NCI-H2227 treated with DMSO at 0.1 percent for 48 hours (cell line): ENCODE measurements around the gene HPS5.
"Not testable (repeated sequence)": the region's sequence is repeated elsewhere in the genome, so short reads cannot be mapped to it uniquely, and the experiment has no call there.

ENCODE experiments used
- DNase-seq: peaks from one replicate; lab custom pipeline; 2025; lab: John Stamatoyannopoulos, UW

The HPS5 gene

DNA sequence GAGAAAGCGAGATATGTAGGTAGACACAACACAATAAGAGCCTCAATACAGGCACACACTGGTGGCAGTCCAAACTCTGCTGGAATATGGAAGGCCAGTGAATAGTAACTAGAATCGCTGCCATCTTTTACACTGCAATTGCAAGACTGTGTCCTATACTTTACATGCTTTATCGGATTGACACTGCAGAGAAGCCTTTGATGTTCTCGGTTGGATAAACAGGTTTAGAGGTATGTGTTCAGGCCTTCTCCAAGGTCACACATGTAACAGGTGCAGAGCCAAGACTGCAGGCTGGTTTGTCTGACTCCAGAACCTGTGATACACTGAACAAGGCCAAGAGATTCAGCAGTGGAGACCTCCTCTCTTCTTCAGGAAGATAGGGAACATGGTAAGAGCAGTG lies 50.7 kb downstream of the HPS5 start:
- DNase-seq = no peak

DNA sequence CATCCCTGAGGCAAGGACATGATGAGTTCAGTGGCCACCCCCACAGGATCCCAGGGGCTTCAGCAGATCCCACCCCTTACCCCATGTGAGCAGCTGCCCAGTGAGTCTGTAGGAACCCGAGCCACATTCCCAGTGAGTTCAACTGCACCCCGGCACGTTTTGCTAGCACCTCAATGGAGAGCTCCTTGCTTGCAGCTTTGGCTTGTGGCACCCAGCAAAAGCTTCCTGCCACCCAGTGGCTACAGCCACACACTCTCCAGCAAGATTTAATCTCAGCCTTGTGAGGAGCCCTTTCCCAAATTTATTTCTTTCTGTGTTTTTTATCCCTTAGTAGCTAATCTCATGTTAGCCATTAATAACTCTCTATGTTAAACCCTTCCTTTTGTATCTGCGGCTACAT lies 51.8 kb downstream of the HPS5 start:
- no peak for DNase-seq

DNA sequence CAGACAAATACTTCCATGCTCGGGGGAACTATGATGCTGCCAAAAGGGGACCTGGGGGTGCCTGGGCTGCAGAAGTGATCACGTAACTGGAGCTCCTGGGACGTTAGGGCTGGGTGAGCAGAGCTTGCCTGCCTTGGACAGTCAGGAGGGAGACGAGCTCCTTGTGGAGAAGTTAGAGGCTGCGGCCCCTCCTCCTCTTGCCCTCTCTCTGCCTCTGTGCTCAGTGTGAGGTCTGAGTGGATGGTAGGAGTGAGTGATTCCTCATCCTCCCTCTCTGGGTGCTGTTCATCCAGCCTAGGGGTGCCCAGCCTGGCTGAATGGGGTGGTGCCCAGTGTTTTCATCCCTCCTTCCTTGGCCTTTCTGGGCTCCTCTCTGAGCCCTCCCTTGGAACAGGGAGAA lies 52.7 kb downstream of the HPS5 start:
- not testable (repeated sequence) for DNase-seq

DNA sequence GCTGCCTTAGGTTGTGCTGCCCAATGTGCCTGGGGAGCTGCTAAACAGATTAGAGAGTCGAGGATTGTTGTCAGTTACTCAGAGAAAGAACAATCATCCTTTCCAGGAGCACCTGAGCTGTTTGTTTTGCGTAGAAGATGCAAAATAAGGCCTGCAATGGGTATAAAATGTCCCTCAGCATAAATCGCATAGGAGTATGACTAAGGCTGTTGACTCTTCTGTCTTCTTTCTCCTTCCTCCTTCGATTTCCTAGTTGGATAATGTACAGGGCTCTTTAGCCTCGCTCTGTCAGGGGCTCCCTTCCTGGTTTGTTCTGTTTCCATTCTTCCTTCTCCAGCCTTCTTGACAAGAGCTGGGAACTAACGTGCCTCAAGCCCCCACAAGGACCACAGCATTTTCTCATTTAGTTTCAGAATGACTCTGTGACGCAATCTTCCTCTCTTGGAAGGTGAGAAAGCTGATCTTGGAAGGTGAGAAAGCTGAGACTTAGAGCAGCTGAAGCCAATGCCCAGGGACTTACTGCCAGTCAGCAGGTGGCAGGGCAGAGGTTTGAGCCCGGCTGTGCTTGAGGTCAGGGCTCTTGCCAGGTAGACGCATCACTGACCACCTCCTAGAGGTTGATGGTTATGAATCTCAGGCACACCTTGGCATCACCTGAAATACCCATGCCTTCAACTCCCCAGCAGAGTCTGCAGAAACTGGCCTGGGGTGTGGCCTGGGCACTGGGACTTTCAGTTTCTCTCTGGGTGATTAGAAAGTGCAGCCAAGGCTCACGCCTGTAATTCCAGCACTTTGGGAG lies 54.4 kb downstream of the HPS5 start:
- not testable (repeated sequence) for DNase-seq

DNA sequence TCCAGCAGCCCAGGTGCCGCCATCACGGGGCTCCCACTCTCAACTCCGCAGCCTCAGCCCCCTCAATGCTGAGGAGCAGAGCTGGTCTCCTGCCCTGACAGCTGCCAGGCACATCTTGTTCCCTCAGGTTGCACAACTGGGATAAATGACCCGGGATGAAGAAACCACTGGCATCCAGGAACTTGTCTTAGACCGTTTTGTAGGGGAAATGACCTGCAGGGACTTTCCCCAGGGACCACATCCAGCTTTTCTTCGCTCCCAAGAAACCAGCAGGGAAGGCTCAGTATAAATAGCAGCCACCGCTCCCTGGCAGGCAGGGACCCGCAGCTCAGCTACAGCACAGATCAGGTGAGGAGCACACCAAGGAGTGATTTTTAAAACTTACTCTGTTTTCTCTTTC lies 56.0 kb downstream of the HPS5 start, which contains the start of gene SAA1:
TSS of gene SAA1 (plus strand) at position 316 of the 400 bp plus-strand sequence. CDS start 624 bp downstream, outside the sequence.
- DNase-seq = no peak

DNA sequence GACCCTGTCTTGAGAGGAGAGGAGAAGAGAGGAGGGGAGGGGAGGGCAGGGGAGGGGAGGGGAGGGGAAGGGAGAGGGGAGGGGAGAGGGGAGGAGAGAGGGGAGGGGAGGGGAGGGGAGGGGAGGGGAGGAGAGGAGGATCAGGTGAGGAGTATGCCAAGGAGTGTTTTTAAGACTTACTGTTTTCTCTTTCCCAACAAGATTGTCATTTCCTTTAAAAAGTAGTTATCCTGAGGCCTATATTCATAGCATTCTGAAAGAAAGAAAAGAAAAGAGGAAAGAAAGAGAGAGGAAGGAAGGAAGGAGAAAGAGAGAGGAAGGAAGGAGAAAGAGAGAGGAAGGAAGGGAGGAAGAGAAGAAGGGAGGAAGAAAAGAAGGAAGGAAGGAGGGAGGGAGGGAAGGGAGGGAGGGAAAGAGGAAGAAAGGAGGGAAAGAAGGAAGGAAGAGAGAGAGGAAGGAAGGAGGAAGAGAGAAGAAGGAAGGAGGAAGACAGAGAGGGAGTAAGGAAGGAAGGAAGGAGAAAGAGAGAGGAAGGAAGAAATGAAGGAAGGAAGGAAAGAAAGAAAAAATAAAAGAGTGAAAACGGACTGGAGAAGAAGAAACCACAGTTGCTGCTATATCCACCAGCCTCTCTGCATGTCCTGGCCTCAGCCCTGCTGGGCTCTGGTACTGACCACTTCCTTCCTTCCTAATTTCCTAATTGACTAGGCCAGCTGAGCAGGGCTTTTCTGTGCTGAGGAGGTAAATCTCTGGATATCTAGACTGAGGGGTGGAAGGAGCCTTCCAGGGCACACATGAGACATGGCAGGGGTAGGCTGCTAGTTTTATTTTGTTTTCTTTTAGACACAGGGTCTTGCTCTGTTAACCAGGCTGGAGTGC lies 57.0 kb downstream of the HPS5 start:
- no peak for DNase-seq

DNA sequence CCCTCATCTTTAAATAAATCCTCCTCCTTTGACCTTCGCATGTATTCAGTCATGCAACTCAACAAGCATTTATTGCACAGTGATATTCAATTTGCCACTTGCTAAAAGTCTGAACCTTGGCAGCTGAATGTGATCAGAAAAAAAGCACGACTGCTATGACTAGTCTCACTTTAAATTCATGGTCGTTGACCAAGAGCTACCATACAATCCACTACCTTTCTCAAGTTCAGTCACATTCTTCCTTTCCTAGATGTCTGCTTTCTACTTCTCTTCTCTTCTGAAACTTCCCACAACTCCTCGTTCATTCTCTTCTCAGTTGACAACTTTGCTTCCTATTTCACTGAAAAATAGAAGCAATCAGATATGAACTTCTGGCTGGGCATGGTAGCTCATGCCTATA lies 57.9 kb downstream of the HPS5 start:
- no peak for DNase-seq

DNA sequence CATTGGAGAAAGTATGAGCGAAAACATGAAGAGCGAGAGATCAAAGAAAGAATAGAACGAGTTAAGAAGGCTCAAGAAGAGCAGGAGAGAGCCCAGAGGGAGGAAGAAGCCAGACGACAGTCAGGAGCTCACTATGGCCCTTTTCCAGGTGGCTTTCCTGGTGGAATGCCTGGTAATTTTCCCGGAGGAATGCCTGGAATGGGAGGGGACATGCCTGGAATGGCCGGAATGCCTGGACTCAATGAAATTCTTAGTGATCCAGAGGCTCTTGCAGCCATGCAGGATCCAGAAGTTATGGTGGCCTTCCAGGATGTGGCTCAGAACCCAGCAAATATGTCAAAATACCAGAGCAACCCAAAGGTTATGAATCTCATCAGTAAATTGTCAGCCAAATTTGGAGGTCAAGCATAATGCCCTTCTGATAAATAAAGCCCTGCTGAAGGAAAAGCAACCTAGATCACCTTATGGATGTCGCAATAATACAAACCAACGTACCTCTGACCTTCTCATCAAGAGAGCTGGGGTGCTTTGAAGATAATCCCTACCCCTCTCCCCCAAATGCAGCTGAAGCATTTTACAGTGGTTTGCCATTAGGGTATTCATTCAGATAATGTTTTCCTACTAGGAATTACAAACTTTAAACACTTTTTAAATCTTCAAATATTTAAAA lies 59.1 kb downstream of the HPS5 start:
- DNase-seq = not testable (repeated sequence)

DNA sequence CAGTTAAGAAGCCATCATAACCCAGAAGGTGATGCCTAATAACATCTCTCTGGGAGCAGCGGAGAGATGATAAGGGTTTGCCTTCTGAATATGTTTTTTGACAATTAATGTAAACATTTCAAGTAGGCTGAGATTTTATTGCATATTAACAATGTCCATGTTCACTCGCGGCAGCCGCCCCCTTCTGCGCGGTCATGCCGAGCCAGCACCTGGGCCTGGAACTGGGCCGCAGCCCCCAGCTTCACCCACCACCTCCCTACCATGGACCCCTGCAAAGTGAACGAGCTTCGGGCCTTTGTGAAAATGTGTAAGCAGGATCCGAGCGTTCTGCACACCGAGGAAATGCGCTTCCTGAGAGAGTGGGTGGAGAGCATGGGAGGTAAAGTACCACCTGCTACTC lies 60.2 kb downstream of the HPS5 start:
- no peak for DNase-seq

DNA sequence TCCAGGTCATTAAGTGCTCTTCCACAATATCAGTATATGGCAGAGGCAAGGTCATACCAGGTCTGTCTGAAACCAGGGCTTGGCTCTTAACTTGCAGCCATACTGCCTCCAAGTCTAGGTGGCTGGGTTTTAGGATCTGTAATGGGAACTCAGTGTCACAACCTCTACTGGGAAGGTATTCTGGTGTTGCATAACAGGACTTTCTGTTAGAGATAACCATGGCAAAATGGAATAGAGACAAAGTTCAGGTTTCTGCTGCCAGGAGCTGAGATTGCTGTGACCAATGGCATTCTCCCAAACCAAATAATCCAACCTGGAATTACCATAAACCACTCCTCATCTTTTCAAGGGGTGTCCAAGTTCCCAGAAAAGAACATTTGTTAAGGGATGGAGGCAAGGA lies 62.7 kb downstream of the HPS5 start:
- DNase-seq = no peak

DNA sequence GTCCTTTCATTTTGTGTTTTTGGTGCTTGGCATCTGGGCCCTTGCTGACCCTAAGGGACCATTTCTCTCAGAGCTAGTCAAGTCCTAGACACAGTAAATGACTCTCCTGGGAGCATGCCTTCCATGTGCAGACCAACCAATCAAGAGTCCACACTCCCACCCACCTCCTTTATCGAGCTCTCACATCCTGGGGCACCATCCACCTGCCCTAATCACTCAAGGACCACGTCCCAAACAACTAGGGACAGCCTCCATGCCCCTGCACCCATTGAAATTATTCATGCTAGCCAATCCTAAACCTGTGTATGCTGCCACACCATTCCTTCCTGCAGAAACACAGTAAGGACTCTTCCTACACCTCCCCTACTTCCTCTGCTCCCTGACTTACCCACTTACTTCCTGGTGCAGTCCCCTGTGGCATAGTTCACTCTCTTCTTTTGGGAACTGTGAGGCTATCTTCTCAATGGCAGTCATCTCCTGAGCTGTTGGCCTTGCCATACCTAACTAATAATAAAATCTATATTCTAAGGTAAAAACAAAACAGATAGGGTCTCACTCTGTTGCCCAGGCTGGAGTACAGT lies 67.1 kb downstream of the HPS5 start:
- DNase-seq = no peak

DNA sequence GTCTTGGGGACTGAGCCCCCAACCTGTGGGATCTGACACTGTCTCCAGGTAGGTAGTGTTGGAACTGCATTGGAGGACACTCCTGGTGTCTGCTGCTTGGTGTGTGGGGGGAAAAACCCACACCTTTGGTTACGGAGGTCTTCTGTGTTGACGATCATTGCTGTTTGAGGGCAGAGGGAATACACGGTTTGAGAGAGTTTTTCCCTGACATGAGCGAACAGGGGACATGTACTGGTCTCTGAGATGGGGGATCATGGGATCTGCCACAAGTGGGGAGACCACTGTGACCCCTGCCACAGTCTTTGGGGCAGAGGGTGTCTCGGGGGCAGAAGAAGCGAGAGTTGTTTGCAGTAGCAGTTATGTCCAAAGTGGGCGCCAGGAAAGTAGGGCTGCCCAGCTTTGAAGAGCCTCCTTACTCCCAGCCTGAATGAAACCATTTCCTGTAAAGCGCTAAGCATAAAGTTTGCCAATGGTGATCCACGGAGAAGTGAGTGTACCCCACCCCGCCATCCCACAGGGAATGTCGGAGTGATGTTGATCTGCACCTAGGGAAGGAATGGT lies 68.1 kb downstream of the HPS5 start:
- no peak for DNase-seq

DNA sequence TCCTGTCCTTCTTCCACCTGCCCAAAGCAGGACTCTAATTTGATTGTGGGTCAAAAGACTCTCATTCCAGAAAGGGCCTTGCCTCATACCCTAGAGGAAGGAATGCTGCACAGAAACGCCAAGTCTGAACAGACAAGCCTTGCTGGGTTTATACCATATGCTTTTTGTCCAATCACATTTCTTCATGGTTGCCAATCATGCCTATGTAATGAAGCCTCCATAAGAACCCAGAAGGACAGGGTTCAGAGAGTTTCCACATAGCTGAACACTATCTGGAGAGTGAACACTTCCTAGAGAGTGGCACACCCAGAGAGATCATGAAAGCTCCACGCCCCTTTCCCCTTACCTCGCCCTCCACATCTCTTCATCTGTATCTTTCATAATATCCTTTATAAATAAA lies 68.7 kb downstream of the HPS5 start:
- DNase-seq = no peak

DNA sequence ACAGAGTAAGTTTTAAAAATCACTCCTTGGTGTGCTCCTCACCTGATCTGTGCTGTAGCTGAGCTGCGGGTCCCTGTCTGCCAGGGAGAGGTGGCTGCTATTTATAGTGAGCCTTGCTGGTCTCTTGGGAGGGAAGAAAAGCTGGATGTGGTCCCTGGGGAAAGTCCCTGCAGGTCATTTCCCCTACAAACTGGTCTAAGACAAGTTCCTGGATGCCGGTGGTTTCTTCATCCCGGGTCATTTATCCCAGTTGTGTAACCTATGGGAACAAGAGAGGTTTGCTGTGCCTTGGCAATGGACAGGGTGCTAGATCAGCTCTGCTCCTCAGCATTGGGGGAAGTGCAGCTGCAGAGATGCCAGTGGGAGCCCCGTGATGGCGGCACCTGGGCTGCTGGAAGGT lies 73.4 kb downstream of the HPS5 start, which contains the start of gene SAA2:
TSS of gene SAA2 (minus strand) at position 108 of the 400 bp plus-strand sequence. CDS start 657 bp downstream, outside the sequence.
- no peak for DNase-seq

DNA sequence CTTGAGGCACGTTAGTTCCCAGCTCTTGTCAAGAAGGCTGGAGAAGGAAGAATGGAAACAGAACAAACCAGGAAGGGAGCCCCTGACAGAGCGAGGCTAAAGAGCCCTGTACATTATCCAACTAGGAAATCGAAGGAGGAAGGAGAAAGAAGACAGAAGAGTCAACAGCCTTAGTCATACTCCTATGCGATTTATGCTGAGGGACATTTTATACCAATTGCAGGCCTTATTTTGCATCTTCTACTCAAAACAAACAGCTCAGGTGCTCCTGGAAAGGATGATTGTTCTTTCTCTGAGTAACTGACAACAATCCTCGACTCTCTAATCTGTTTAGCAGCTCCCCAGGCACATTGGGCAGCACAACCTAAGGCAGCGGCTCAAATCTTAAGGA lies 74.8 kb downstream of the HPS5 start:
- not testable (repeated sequence) for DNase-seq

DNA sequence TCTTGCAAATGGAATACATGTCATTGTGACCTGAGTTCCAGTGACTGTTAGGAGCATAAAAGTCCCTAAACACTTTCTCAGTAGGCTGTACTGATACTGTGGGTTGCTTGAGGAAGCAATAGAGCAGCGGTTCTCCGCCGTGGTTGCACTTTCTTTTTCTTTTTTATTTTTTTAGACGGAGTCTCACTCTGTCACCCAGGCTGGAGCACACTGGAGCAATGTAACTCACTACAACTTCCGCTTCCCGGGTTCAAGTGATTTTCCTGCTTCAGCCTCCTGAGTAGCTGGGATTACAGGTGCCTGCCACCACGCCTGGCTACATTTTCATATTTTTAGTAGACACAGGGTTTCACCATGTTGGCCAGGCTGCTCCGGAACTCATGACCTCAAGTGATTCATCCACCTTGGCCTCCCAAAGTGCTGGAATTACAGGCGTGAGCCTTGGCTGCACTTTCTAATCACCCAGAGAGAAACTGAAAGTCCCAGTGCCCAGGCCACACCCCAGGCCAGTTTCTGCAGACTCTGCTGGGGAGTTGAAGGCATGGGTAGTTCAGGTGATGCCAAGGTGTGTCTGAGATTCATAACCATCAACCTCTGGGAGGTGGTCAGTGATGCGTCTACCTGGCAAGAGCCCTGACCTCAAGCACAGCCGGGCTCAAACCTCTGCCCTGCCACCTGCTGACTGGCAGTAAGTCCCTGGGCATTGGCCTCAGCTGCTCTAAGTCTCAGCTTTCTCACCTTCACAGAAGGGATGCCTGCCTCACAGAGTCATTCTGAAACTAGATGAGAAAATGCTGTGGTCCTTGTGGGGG lies 75.4 kb downstream of the HPS5 start:
- DNase-seq = not testable (repeated sequence)

DNA sequence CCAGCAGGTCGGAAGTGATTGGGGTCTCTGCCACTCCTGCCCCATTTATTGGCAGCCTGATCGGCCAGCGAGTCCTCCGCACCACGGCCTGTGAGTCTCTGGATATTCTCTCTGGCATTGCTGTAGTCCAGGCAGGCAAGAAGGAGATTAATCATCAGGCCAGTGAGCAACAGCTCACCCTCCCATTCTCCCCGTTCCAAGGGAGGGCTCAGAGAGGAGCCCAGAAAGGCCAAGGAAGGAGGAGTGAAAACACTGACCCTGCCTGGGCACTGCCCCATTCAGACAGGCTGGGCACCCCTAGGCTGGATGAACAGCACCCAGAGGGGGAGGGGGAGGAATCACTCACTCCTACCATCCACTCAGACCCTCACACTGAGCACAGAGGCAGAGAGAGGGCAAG lies 76.5 kb downstream of the HPS5 start:
- DNase-seq = no peak

DNA sequence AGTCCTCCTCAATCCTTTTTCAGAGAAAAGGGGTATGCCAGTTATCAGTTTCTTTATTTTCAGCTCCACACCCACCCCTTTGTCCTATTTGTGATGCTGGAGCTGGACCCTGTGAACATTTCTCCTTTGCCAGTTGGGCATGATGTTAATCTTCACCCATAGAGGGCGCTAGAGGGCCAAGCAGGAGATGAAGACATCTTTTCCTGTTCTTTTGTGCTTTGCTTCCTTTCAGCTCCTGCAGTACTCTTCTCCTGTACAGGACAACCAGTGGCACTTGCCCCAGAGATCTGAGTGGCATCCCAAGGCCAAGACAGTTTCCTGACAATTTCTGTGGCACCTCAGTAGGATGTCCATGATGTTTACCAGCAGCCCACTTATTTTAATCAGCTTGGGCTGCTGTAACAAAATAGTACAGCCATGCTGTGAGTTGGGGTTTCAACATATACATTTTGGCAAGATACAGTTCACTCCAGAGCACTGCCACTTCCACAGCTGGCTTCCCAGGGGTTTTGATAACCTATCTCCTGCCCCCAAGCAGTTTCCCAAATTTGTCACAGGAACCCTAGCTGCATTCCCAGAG lies 78.1 kb downstream of the HPS5 start:
- DNase-seq = peak; percentile 12

DNA sequence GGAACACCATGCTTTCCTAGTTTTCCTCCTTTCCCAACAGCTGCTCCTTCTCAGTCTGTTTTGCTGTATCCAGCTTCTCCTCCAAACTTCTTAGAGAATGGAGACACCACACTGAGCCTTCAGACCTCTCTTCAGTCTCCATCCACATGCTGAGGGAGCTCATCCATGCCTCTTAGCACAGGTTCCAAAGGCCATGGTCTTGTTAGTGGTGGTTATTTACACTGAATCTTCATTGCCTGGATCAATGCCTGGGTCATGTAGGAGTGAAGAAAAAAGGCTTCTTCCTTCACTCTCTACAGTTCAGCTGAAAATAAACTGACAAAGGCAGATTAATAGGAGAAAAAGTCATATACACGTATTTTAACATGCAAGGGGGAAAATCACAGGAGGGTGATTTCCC lies 82.3 kb downstream of the HPS5 start:
- no peak for DNase-seq

DNA sequence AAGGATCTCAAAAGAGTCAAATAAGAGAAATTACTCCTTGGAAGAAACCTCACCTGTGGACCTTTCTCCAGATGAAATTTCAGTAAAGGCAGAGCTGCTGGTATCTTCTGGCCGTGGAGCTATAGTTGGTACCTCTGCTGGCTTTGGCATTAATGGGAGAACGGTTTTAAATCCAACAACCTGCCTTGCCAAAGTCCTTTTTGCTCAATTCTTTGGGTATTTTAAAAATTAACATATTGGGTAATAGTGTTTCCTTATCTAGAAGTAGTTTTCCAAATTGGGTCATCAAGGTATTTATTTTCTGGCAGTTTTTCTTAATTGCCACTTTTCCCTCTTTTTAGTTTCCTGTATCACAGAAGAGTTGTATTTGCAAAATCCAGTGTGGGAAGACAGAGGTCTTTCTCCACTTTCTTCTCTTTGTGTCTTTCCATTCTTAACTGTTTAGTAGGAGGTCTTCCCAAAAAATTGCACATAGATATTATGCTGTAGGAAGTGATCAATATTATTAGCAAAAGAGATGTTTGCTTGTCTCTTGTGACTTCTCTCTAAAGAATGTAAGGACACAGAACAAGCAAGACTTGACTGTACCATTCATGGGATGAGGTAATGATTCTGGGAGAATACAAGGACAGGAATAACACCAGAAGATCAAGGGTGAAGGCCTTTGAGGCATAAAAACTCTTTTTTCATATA lies 85.1 kb downstream of the HPS5 start, which contains the start of gene SAA4:
TSS of gene SAA4 (minus strand) at position 139 of the 693 bp plus-strand sequence. CDS start 876 bp downstream, outside the sequence.
- DNase-seq = no peak
